DMS153 treated with DMSO at 0.1 percent for 48 hours (cell line): Measurements from ENCODE around the gene ZNF549.
"Not testable (repeated sequence)": the region's sequence is repeated elsewhere in the genome, so short reads cannot be mapped to it uniquely, and the experiment has no call there.

ENCODE experiments used
- DNase-seq: peaks from one replicate; lab custom pipeline; 2025; ENCODE audit not compliant: unreplicated experiment; lab: John Stamatoyannopoulos, UW

Gene ZNF549

DNA sequence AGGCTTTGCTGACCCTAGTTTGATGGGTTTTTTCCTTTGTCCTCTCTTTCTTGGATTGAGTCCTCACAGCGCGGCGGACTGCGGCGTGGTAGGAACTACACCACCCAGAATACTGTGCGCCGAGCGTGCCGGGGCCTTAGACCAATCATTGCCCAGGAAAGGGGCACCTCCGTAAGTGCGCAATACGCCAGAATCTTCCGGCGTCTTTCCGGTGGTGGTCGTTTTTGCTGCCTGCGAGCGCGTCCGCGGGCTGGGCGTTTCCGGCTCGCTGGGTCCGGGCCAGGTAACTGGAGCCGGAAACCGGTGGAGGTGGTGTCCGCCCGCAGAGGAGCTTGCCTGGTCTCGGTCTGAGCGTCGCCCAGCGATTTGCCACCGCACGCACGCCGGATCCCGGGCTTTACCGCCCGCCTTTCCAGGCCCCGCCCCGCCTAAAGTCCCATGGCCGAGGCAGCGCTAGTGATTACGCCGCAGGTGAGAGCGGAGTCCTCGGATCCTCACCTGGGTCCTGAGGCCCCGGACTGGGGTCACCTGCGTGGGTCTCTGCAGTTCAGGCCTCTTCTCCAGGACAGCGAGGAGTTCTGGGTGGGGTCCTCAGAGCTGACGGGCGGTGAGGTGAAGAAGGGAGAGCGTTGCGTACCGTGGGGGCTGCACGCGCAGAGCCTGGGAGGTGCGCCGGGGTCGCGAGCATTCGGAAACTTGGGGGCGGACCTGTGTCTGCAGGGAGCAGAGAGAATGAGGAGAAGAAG lies at the start of gene ZNF549:
Gene ZNF549 (plus strand): TSS at position 221 of the 746 bp plus-strand sequence. CDS start 218 bp downstream, at position 439.
- DNase-seq: peak; percentile 58

DNA sequence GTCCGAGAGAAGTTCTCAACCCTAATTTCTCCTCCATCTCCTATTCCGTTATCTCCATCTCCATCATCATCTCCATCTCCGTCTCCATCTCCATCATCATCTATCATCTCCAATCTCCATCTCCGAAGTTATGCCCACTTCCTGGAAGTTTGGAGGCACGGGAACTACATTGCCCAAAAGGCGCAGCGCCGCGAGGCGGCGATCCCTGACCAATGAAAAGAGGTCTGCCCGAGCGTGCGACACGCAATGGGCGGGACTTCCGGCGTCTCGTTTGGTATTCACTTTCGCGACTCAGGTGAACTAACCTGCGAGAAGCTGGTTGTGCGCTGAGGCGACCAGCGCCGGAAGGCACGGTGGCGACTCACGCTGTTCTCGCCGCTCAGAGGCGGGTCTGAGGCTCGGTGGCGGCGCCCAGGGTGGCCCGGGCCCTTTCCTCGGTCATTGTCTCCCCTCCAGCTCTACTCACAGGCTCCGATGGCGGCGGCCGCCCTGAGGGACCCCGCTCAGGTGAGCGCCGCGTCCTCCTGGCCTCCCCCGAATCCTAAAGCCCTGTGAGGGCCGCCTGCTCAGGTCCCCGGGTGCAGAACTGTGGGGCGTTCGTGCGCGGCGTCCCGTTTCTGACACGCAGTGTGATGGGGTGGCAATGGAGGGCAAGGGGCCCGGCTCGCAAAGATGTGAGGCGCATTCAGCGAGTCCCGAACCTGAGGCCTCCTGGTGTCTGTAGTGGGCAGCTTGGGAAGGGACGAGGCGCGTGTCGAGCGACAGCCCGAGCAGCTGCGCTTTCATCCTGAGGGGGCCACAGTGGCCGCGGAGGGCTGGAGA lies 39.5 kb upstream of the ZNF549 start, which contains the start of gene ZNF419:
Gene ZNF419 (plus strand): TSS at position 274 of the 822 bp plus-strand sequence. CDS start 201 bp downstream, at position 475.
- DNase-seq: peak; percentile 11

DNA sequence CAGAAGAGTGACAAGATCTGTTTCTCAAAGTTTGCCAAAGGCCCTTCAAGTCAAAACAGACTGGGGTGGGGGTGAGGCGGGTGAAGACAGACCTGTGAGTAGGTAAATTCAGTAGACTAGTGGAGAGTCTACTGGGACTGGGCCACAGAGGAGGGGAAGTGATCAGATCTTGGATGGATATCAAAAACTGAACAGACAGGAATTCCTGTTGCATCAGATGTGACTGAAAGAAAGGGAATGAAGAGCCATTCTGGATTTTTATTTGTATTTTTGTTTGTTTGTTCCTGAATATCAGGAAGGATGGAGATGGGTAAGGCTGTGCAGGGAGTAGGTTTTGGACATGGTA lies 38.9 kb upstream of the ZNF549 start:
- not testable (repeated sequence) for DNase-seq

DNA sequence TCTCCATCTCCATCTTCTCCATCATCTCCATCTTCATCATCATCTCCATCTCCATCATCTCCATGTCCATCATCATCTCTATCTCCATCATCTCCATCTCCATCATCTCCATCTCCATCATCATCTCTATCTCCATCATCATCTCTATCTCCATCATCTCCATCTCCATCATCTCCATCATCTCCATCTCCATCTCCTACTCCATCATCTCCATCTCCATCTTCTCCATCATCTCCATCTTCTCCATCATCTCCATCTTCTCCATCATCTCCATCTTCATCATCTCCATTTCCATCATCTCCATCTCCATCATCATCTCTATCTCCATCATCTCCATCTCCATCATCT lies 27.9 kb upstream of the ZNF549 start:
- not testable (repeated sequence) for DNase-seq

DNA sequence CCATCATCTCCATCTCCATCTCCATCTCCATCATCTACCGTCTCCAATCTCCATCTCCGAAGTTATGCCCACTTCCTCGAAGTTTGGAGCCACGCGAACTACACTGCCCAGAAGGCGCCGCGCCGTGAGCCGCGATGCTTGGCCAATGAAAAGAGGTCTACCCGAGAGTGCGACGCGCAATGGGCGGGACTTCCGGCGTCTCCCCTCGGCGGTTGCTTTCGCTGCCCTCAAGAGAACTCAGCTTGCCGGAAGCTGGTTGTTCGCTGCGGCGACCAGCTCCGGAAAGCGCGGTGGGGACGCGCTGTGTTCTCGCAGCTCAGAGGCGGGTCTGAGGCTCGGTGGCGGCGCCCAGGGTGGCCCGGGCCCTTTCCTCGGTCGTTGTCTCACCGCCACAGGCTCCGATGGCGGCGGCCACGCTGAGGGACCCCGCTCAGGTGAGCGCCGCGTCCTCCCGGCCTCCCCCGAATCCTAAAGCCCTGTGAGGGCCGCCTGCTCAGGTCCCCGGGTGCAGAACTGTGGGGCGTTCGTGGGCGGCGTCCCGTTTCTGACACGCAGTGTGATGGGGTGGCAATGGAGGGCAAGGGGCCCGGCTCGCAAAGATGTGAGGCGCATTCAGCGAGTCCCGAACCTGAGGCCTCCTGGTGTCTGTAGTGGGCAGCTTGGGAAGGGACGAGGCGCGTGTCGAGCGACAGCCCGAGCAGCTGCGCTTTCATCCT lies 27.3 kb upstream of the ZNF549 start, which contains the start of gene ZNF773:
Gene ZNF773 (plus strand): TSS at position 259 of the 716 bp plus-strand sequence. CDS start 143 bp downstream, at position 402.
- peak; percentile 37 for DNase-seq

DNA sequence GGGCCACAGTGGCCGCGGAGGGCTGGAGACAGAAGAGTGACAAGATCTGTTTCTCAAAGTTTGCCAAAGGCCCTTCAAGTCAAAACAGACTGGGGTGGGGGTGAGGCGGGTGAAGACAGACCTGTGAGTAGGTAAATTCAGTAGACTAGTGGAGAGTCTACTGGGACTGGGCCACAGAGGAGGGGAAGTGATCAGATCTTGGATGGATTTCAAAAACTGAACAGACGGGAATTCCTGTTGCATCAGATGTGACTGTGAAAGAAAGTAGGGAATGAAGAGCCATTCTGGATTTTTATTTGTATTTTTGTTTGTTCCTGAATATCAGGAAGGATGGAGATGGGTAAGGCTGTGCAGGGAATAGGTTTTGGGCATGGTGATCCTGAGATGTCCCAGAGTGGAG lies 26.8 kb upstream of the ZNF549 start:
- DNase-seq: not testable (repeated sequence)

DNA sequence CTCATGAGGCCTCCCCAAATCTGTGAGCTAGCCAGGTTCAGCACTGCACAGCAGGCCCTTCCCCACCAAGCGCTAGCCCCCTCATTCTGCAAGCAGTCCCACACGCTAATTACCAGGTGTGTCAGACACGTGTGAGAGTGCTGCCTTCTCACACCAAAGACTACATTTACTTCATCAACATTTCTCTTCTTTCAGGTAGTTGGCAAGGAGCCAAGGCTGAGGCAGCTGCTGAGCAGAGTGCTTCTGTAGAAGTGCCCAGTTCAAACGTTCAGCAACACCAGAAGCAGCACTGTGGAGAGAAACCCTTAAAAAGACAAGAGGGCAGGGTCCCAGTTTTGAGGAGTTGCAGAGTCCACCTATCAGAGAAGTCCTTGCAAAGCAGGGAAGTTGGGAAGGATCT lies 21.0 kb upstream of the ZNF549 start:
- no peak for DNase-seq

DNA sequence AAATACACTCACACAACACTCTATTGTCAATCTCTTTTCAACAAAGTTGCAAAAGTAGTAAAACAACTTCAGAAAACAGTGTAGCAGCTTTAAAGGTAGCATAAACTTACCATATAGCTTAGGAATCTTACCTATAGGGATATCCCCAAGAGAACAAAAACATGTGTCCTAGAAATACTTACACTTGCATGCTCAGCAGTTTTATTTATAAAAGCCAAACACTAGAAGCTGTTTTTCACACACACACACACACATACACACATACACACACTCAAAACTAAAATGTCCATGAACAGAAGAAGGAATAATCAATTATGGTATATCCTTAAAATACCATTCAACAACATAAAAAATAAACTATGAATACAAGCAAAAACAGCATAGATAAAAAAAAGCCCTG lies 15.7 kb upstream of the ZNF549 start:
- DNase-seq: no peak

DNA sequence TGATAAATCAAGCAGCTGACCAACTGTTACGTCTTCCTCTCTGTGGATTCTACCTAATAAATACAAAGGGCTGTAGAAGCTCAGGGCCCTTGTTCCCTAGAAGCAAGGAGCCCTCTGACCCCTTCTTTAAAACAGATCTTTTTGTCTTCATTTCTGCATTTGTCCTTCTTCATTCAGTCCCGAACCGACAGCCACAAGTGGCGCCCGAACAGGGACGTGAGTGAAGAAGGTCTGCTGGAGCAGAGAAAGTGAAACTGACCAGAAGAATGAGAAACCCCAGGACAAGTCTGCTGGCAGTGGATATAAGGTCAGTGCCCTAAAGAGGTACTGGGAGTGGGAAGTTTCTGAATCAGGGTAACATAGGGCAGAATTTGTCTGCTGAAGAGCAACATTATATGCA lies 14.3 kb upstream of the ZNF549 start:
- no peak for DNase-seq

DNA sequence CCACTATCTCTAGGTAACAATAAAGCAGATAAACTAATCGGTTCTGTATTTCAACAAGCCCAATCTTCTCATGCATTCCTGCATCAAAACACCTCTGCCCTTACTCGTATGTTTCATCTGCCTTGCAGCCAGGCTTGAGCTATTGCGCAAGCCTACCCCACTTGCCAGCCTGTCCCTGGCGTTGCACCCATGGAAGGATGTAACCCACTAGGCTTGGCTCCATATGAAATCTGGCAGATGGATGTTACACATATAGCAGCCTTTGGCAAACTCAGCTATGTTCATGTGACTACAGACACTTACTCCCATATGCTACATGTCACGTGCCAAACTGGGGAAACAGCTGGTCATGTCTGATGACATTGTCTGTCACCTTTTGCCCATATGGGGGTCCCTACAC lies 11.9 kb upstream of the ZNF549 start:
- no peak for DNase-seq

DNA sequence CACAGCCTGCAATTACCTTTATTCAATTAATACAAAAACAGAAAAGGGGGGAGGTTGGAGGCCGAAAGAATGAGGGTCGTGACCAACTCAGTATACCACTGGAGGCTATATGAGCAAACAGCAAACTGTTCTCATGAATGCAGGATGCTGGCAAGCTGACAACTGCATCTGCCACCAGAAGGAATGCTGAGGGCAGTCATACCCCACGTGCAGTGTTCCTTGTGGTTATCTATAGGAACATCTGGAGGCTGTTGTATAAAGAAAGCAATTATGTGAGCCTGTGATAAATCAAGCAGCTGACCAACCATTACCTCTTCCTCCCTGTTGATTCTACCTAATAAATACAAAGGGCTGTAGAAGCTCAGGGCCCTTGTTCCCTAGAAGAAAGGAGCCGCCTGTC lies 9.1 kb upstream of the ZNF549 start:
- not testable (repeated sequence) for DNase-seq

DNA sequence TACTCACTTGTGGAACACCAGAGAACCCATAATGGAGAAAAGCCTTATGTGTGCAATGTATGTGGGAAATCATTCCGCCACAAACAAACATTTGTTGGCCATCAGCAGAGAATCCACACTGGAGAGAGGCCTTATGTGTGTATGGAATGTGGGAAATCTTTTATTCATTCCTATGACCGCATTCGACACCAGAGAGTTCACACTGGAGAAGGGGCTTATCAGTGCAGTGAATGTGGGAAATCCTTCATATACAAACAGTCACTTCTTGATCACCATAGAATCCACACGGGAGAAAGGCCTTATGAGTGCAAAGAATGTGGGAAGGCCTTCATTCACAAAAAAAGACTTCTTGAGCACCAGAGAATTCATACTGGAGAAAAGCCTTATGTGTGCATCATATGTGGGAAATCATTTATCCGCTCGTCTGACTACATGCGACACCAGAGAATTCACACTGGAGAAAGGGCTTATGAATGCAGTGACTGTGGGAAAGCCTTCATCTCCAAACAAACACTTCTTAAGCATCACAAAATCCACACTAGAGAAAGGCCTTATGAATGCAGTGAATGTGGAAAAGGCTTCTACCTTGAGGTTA lies 10.9 kb downstream of the ZNF549 start:
- DNase-seq: no peak

DNA sequence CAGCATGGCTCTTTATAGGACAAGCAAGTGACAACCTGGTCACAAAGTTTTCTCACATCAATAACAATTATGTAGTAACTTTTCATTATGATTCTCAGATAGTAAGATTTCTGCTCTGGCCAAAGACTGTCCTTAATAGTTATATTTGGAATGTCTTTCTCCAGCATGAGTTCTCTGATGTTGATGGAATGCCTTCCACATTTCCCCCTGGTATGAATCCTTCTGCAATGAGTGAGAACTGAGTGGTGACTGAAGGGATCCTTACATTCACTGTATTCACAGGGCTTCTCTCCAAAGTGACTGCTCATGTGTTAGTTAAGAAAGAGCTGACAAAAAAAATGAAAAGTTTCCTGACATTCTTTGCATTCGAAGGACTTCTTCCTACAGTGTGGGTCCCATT lies 19.4 kb downstream of the ZNF549 start:
- no peak for DNase-seq

DNA sequence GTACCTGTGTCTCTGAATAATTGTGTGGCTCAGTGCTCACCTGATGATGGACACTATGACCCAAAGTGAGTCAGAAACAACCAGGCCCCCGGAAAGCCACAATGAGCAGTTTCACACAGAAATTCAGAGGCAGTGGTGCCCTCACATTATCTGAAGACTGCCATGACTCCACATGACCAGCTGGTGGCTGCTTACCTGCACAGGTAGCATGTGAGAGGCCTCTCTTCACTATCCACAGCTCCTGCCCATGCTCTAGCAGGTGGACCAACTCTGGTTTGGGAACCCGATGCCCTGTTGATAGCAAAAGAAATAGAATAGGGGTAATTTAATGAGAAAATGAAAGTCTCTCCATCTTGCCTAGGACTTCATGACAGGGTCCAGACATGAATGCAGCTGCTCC lies 25.3 kb downstream of the ZNF549 start:
- no peak for DNase-seq

DNA sequence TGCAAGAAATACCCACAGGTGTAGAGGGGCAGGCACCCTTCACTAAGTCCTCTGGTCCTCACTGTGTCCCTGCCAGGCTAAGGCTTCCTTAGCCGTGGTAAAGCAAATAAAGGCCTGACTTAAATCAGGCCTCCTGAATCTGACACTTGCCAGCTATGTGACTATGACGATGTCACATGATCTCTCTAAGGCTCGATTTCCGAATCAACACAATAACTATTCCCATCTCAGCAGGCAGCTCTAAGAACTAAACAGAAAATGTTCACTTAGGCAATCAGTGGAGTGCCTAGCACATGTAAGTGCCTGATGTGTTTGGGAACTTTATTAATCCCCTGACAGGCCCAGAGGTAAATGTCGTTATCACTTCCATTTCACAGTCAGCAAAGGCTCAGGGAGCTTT lies 30.5 kb downstream of the ZNF549 start:
- DNase-seq: no peak

DNA sequence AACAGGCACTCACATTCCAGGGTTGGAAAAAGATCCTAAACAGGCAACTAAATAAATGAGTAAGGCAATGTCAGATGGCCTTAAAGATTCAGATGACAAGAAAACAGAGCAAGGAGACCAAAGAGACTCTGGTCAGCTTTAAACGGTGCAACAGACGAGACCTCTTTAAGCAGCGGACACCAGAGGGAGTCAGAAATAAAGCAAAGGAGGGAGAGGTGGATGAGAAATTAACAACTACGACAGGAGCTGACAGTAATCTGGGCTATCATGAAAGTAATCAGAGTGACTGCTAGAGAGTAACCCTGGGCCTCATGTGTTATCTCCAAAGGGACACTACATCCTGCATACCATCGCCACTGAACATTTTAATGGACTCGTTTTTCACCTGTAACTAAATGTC lies 31.4 kb downstream of the ZNF549 start:
- no peak for DNase-seq

DNA sequence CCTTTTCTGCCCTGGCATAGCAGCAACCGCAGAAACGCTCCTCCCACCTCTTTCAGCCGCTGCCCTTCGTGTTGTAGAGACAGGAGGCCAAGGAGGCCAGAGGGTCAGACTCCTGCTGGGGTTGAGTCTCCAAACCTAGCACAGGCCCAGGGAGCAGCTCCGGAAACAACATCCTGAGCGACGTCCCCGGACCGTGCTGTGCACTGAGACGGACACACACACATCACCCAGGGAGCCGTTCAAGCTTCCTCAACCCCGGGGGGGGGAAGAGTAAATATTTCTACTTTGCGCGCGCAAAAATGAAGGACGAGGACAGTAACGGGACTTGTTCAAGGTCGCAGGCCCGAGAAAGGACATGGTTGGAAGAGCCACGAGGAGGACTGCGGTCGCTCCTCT lies 31.9 kb downstream of the ZNF549 start:
- DNase-seq: no peak

DNA sequence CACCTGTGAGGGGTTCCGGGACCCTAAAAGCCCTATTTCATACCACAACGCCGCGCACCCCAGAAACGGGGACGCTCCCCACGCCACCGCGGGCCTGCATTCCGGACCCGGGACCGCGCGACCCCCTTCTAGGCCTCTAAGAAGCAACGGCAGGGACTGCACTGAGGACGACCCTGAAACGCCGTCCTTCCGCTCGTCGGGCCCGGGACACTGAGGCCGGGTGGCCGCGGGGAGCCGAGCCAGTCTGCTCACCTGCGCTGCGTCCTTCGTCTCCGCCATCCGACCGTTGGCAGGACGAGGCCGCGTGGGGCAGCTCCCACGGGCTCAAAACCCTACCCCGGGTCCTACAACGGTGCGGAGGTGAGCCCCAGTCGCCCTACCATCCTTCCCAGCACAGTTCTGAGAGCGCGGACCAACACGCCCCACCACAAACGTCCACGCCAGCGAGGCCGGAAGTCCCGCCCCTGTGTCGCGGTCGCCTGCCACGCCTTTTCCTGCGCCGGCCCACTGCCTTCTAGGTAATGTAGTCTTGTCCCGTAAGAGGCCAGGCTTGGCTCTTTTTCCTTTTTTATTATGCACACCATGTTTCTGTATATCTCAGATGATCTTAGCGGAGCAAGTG lies 32.4 kb downstream of the ZNF549 start, which contains the start of gene ZNF550:
Gene ZNF550 (minus strand): TSS at position 460 of the 622 bp plus-strand sequence. CDS start 181 bp downstream, at position 279.
- peak; percentile 43 for DNase-seq

DNA sequence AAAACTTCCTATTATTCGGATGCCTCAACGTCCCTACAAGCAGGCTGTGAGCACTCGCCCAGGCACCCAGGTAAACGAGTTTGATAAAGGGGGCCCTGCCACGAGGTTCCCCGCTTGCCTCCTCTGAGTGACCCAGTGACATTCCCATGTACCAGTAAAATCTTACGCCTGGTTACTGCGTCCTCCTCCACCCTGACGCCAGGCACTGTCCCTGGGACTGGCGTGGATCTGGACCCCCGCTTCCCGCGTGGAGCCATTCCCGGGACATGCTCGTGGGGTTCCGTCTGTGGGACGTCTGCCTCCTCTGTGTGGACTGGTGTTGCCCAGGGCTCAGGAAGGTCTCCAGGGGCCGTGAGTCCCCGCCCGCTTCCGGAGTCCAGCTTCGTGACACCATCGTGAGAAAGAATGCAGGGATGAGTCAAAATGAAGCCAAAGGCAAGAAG lies 32.9 kb downstream of the ZNF549 start:
- DNase-seq: no peak

DNA sequence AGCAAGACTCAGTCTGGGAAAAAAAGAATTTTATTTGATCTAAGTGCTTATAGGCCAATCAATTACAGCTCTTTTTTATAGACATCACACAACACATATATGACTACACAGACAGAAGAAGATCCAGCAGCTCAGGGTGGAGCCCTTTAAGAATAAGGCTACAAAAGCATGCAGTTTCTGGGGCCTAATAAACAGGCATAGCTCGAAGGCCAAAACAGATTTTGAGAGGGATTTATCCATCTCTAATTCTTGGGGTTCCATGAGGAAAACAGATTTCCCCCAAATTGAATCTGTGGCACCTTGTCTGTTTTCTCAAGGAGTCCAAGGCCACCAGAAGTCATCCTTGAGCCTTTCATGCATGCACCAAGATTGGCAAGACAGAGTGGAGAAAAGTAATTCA lies 36.4 kb downstream of the ZNF549 start:
- no peak for DNase-seq
